Esophagus (tissue), 2 donors: Measurements from ENCODE around the gene SLC37A1. TPM values are rescaled to one million over a fixed set of nuclear protein-coding genes. Genes with fewer than 3 reads are reported as not detected.

Experiments
- H3K27ac ChIP-seq, 2 donors: one replicate each; pipeline ENCODE4 v1.5.1; 2013; ENCODE audit warnings: low read depth in 2 of 2, mild to moderate bottlenecking in 2 of 2, inconsistent platforms in 1 of 2, low read length in 1 of 2, moderate library complexity in 1 of 2
- H3K27me3 ChIP-seq, 2 donors: one replicate each; pipeline ENCODE4 v1.6.1; 2013; ENCODE audit warnings: low read length in 2 of 2, control low read depth in 1 of 2, mild to moderate bottlenecking in 1 of 2; ENCODE audit not compliant: insufficient read depth in 2 of 2, control insufficient read depth in 1 of 2
- H3K36me3 ChIP-seq, 2 donors: one replicate each; pipeline ENCODE4 v1.6.1; 2013; ENCODE audit warnings: low read length in 1 of 2; ENCODE audit not compliant: control insufficient read depth in 2 of 2, insufficient read depth in 2 of 2
- H3K4me1 ChIP-seq, 2 donors: one replicate each; pipeline ENCODE4 v1.6.1; 2013; ENCODE audit warnings: low read length in 1 of 2; ENCODE audit not compliant: control insufficient read depth in 2 of 2, insufficient read depth in 2 of 2
- H3K4me3 ChIP-seq, 2 donors: one replicate each; pipeline ENCODE4 v1.5.1; 2013; ENCODE audit warnings: low read length in 2 of 2, mild to moderate bottlenecking in 2 of 2, low read depth in 1 of 2, moderate library complexity in 1 of 2
- H3K9me3 ChIP-seq, 2 donors: one replicate each; pipeline ENCODE4 v1.6.1; 2013; ENCODE audit warnings: mild to moderate bottlenecking in 2 of 2, low read depth in 1 of 2, low read length in 1 of 2, moderate library complexity in 1 of 2; ENCODE audit not compliant: control insufficient read depth in 2 of 2, insufficient read depth in 1 of 2
- WGBS, 2 donors: extraction: QIAGEN DNeasy Blood & Tissue Kit; methylation state at CpG; one replicate each; pipeline ENCODE4 v1.1.7; 2013; 5-methylcytosine and 5-hydroxymethylcytosine counted together
- polyA plus RNA-seq, 2 donors: library from polyadenylated mRNA; stranded (reverse); fragments of 200-250 nt; gene quantifications; one replicate each; pipeline ENCODE4 v1.2.3, GENCODE V29; 2013
- donor health status: healthy with polysubstance abuse.
- donor health status: Bipolar disorder and iron deficiency.

Gene SLC37A1
- polyA plus RNA-seq, 2 donors = 12.4 to 14.1 TPM

DNA sequence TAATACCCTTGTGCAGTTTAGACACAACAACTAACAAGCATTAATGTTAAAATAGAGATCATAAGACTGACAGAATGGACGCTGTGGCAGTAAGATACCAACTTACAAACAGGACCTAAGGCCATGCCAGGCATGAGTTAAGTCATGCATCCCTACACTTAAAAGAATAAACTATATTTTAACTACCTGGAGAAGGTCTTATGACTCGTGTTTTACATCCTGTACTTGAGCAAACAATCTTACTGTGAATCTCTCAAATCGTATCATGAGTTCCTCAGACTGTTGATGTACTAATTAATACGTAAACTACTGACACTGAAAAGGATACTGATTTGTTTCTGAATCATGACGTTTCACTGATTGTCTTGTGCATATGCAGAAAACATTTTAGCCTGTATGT lies 15.6 kb upstream of the SLC37A1 start:
- Histone ChIP-seq H3K36me3 (no peaks in the 10 kb centered on the region), H3K27ac (no peak overlapping the region), H3K4me1 (peaks cover 0 to 4% of the 10 kb centered on the region in 2 donors), H3K27me3 (no peaks in the 10 kb centered on the region), H3K9me3 (no peaks in the 10 kb centered on the region), H3K4me3 (no peak overlapping the region)
- WGBS, 2 donors = 69 to 72% methylated on average over 5 of the region's 5 CpGs

- WGBS, 2 donors = 86 to 87% methylated on average over 15 of the region's 15 CpGs
- Histone ChIP-seq H3K27me3 (no peaks in the 10 kb centered on the region), H3K4me1 (peaks cover 0 to 4% of the 10 kb centered on the region in 2 donors), H3K4me3 (no peak overlapping the region), H3K36me3 (no peaks in the 10 kb centered on the region), H3K27ac (no peak overlapping the region), H3K9me3 (no peaks in the 10 kb centered on the region)
Measured at GRCh38 chr21:42499444-42500112, 14.1 kb upstream of the SLC37A1 start.

GRCh38 chr21:42500225-42500624 lies 13.4 kb upstream of the SLC37A1 start:
- Histone ChIP-seq H3K4me3 (no peak overlapping the region), H3K36me3 (no peaks in the 10 kb centered on the region), H3K9me3 (no peaks in the 10 kb centered on the region), H3K4me1 (peaks cover 0 to 4% of the 10 kb centered on the region in 2 donors), H3K27me3 (no peaks in the 10 kb centered on the region), H3K27ac (no peak overlapping the region)
- 81% methylated on average over 4 of the region's 4 CpGs for WGBS, 2 donors

DNA sequence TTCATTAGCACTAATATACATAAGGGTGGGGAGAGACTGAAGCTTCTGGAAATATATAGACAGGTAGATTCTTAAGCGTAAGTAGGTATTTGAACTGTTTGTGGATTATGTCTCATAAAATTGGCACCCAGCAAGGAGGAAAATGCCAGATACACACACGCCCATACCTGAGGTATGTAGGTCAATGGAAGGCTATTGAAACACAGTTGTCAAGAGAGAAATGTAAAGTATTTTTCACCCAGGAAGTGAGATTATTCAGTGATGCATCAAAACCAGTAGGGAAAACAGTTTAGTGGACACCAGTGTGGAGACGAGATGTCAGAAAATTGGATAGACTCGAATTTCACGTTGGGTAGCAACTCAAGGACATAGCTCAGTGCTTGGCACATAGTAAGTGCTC lies 12.9 kb upstream of the SLC37A1 start:
- 52 to 66% methylated on average over 5 of the region's 5 CpGs for WGBS, 2 donors
- no peaks in the 10 kb centered on the region for H3K9me3 ChIP-seq
- H3K4me1 ChIP-seq = peaks cover 0 to 4% of the 10 kb centered on the region in 2 donors
- no peaks in the 10 kb centered on the region for H3K36me3 ChIP-seq
- H3K27me3 ChIP-seq = no peaks in the 10 kb centered on the region
- H3K27ac ChIP-seq = peak overlapping the region in 1 of 2 donors; percentile 11
- H3K4me3 ChIP-seq = no peak overlapping the region

- Histone ChIP-seq H3K27ac (no peak overlapping the region), H3K36me3 (no peaks in the 10 kb centered on the region), H3K9me3 (no peaks in the 10 kb centered on the region), H3K4me1 (no peaks in the 10 kb centered on the region), H3K4me3 (no peak overlapping the region), H3K27me3 (no peaks in the 10 kb centered on the region)
- WGBS, 2 donors = 76 to 80% methylated on average over 4 of the region's 4 CpGs
Measured at GRCh38 chr21:42503711-42504110, 9.9 kb upstream of the SLC37A1 start.

DNA sequence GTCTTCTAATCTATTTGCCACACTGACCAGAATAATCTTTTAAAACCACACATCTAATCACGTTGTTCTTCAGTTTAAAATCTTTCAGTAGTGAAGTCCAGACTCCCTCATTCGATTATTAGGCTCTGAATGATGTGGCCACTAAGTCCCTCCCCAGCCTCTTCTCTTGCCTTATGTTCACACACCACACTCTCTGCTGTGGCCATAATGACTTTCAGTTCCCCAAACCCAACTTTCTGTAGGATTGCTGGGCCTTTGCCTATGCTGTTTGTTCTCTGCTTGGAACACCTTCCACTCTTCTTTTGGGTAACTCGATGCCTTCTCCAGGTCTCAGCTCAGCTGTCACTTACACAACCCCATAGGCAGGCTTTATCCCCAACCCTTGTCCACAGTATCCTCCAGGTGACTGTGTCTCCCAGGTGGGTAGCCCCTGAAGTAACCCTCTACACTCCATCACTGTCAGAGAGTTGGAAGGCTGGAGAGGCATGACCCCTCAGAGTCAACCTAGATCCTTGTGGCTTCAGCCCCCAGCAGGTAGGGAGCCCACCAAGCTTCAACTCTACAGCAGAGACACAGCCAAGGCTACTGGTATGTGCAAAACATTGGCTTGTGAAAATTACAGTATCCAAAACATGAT lies 8.4 kb upstream of the SLC37A1 start:
- H3K27me3 ChIP-seq = no peaks in the 10 kb centered on the region
- no peaks in the 10 kb centered on the region for H3K9me3 ChIP-seq
- H3K4me1 ChIP-seq = no peaks in the 10 kb centered on the region
- no peak overlapping the region for H3K27ac ChIP-seq
- 77% methylated on average over 3 of the region's 3 CpGs for WGBS, 2 donors
- H3K4me3 ChIP-seq = no peak overlapping the region
- no peaks in the 10 kb centered on the region for H3K36me3 ChIP-seq

- Histone ChIP-seq H3K9me3 (no peaks in the 10 kb centered on the region), H3K27me3 (no peaks in the 10 kb centered on the region), H3K27ac (no peak overlapping the region), H3K4me3 (no peak overlapping the region), H3K36me3 (no peaks in the 10 kb centered on the region), H3K4me1 (no peaks in the 10 kb centered on the region)
- 93 to 96% methylated on average over 4 of the region's 4 CpGs for WGBS, 2 donors
Measured at GRCh38 chr21:42507418-42507817, 6.2 kb upstream of the SLC37A1 start.

GRCh38 chr21:42508371-42508770 lies 5.3 kb upstream of the SLC37A1 start:
- H3K4me3 ChIP-seq = no peak overlapping the region
- no peaks in the 10 kb centered on the region for H3K9me3 ChIP-seq
- no peaks in the 10 kb centered on the region for H3K4me1 ChIP-seq
- no peaks in the 10 kb centered on the region for H3K27me3 ChIP-seq
- no peak overlapping the region for H3K27ac ChIP-seq
- H3K36me3 ChIP-seq = no peaks in the 10 kb centered on the region
- 93 to 95% methylated on average over 2 of the region's 2 CpGs for WGBS, 2 donors

GRCh38 chr21:42509244-42509643 lies 4.4 kb upstream of the SLC37A1 start:
- Histone ChIP-seq H3K9me3 (no peaks in the 10 kb centered on the region), H3K36me3 (no peaks in the 10 kb centered on the region), H3K27me3 (no peaks in the 10 kb centered on the region), H3K27ac (no peak overlapping the region), H3K4me3 (no peak overlapping the region), H3K4me1 (no peaks in the 10 kb centered on the region)
- 70 to 73% methylated on average over 11 of the region's 11 CpGs for WGBS, 2 donors
